HCT116 (cell line): ENCODE data around the gene POPDC3. TPM values are rescaled to one million over a fixed set of nuclear protein-coding genes. Genes with fewer than 3 reads are reported as not detected.

Experiments used
- ATAC-seq: fragments of 200-7000 bp; cut with Tn5 transposase; 2 replicates; pipeline ENCODE4 v1.9.1; 2020; ENCODE audit warnings: mild to moderate bottlenecking, moderate library complexity
- BruUV-seq: library from RNA; stranded (reverse); fragments of 400-500 nt; replicated peaks from 2 replicates; lab custom pipeline; 2021; lab: Mats Ljungman, UMichigan
- CTCF ChIA-PET: fragments of 300-600 bp; sonication (Branson Sonifier 250); formaldehyde crosslinking; loops from one replicate; lab custom pipeline; 2021; ENCODE audit warnings: antibody characterized with exemption; lab: Charles Lee
- POLR2A ChIA-PET: fragments of 300-600, 350-600 bp; sonication (Branson Sonifier 250); formaldehyde crosslinking; loops from one replicate; lab custom pipeline; 2021; ENCODE audit warnings: antibody characterized with exemption; lab: Charles Lee
- RAD21 ChIA-PET, 2 experiments: fragments of 300-600 bp; sonication (Branson Sonifier 250); formaldehyde crosslinking; loops; one replicate each; lab custom pipeline; 2023; ENCODE audit warnings: low total read pairs in 2 of 2; ENCODE audit not compliant: uncharacterized antibody in 2 of 2, unreplicated experiment in 2 of 2, low non-redundant PET in 1 of 2; lab: Charles Lee
- DNase-seq: peaks from one replicate; pipeline ENCODE4 v3.0.0-alpha.2; 2010; ENCODE audit warnings: low read depth, low spot score
- H2AFZ ChIP-seq: fragments of 200-600 bp; shearing (Covaris generic), sonication (generic); 2 replicates; pipeline ENCODE4 v1.6.1; 2017; ENCODE audit warnings: low read depth, mixed run types, mixed read lengths, antibody characterized with exemption, low read length; ENCODE audit not compliant: poor library complexity, severe bottlenecking
- H3K27ac ChIP-seq: 2 replicates; pipeline ENCODE4 v1.5.1; 2012; ENCODE audit warnings: low read depth, low read length
- H3K27me3 ChIP-seq: fragments of 200-600 bp; sonication (generic); 2 replicates; pipeline ENCODE4 v1.6.1; 2016; ENCODE audit warnings: mixed run types, low read length, mixed read lengths; ENCODE audit not compliant: insufficient read depth
- H3K36me3 ChIP-seq, 2 experiments: fragments of 200-500 bp in 1 of 2; fragments of 200-600 bp in 1 of 2; sonication (Bioruptor generic) in 1 of 2; sonication (generic) in 1 of 2; 2 replicates each; pipeline versions ENCODE4 v1.5.1 to v1.6.1; 2014 to 2016; ENCODE audit warnings: low read length in 2 of 2, inconsistent platforms in 1 of 2, mixed read lengths in 1 of 2, mixed run types in 1 of 2; ENCODE audit not compliant: insufficient read depth in 2 of 2, control insufficient read depth in 1 of 2
- H3K4me1 ChIP-seq, 2 experiments: fragments of 200-600 bp in 1 of 2; sonication (generic) in 1 of 2; 2 replicates each; pipeline versions ENCODE4 v1.5.1 to v1.6.1; 2012 to 2017; ENCODE audit warnings: low read length in 2 of 2, inconsistent platforms in 1 of 2, mild to moderate bottlenecking in 1 of 2, mixed read lengths in 1 of 2, mixed run types in 1 of 2, moderate library complexity in 1 of 2; ENCODE audit not compliant: insufficient read depth in 2 of 2, control insufficient read depth in 1 of 2
- H3K4me2 ChIP-seq: fragments of 200-600 bp; sonication (generic); 2 replicates; pipeline ENCODE4 v1.6.1; 2017; ENCODE audit warnings: mixed run types, low read length, mixed read lengths
- H3K4me3 ChIP-seq, 2 experiments: fragments of 200-600 bp in 1 of 2; sonication (generic) in 1 of 2; replicated peaks in 1 of 2; 2 replicates each; pipeline ENCODE4 v1.5.1; 2011 to 2016; ENCODE audit warnings: low read length in 2 of 2, control low read depth in 1 of 2, low read depth in 1 of 2, mild to moderate bottlenecking in 1 of 2, mixed read lengths in 1 of 2, mixed run types in 1 of 2
- H3K79me2 ChIP-seq: fragments of 200-600 bp; sonication (generic); 2 replicates; pipeline ENCODE4 v1.6.1; 2017; ENCODE audit warnings: mild to moderate bottlenecking, mixed run types, low read length, moderate library complexity, mixed read lengths; ENCODE audit not compliant: insufficient read depth
- H3K9ac ChIP-seq: fragments of 200-600 bp; sonication (generic); 2 replicates; pipeline ENCODE4 v1.6.1; 2016; ENCODE audit warnings: low read length, mixed read lengths
- H3K9me2 ChIP-seq: fragments of 200-600 bp; sonication (generic), shearing (Covaris generic); 2 replicates; pipeline ENCODE4 v1.6.1; 2017; ENCODE audit warnings: mixed run types, mild to moderate bottlenecking, moderate library complexity; ENCODE audit not compliant: insufficient read depth
- H3K9me3 ChIP-seq, 2 experiments: fragments of 200-500 bp in 1 of 2; fragments of 200-600 bp in 1 of 2; sonication (Bioruptor generic) in 1 of 2; sonication (generic) in 1 of 2; 2 replicates each; pipeline ENCODE4 v1.6.1; 2014 to 2017; ENCODE audit warnings: low read length in 2 of 2, mixed read lengths in 2 of 2, inconsistent platforms in 1 of 2, low read depth in 1 of 2, mild to moderate bottlenecking in 1 of 2, mixed run types in 1 of 2, moderate library complexity in 1 of 2; ENCODE audit not compliant: control insufficient read depth in 1 of 2, insufficient read depth in 1 of 2
- H4K20me1 ChIP-seq: fragments of 200-600 bp; sonication (generic), shearing (Covaris generic); 2 replicates; pipeline ENCODE4 v1.6.1; 2017; ENCODE audit warnings: mixed run types, mild to moderate bottlenecking, moderate library complexity; ENCODE audit not compliant: insufficient read depth
- CBX3 ChIP-seq: IDR thresholded peaks from 2 replicates; pipeline ENCODE4 v1.6.1; 2012; ENCODE audit warnings: low read depth
- CEBPB ChIP-seq: IDR thresholded peaks from 2 replicates; pipeline ENCODE4 v1.6.1; 2012; ENCODE audit warnings: low read depth
- ELF1 ChIP-seq: IDR thresholded peaks from 2 replicates; pipeline ENCODE4 v1.6.1; 2012; ENCODE audit warnings: low read depth, borderline replicate concordance
- EZH2 ChIP-seq: fragments of 200-600 bp; sonication (generic); IDR thresholded peaks from 2 replicates; pipeline ENCODE4 v1.6.1; 2017; ENCODE audit warnings: antibody characterized with exemption, mixed run types
- EZH2phosphoT487 ChIP-seq: fragments of 200-600 bp; IDR thresholded peaks from 2 replicates; pipeline ENCODE4 v1.6.1; 2018; ENCODE audit warnings: antibody characterized with exemption, borderline replicate concordance
- FOSL1 ChIP-seq: IDR thresholded peaks from 2 replicates; pipeline ENCODE4 v1.6.1; 2012; ENCODE audit warnings: low read depth
- JUND ChIP-seq: IDR thresholded peaks from 2 replicates; pipeline ENCODE4 v1.6.1; 2012
- POLR2A ChIP-seq: IDR thresholded peaks from 2 replicates; pipeline ENCODE4 v1.7.0; 2011; ENCODE audit warnings: borderline replicate concordance; ENCODE audit not compliant: insufficient read depth, insufficient read length; ENCODE audit errors: extremely low read depth
- POLR2AphosphoS5 ChIP-seq: IDR thresholded peaks from 2 replicates; pipeline ENCODE4 v1.6.1; 2011; ENCODE audit warnings: mild to moderate bottlenecking, low read depth, low read length, moderate library complexity
- RAD21 ChIP-seq: IDR thresholded peaks from 2 replicates; pipeline ENCODE4 v1.6.1; 2012; ENCODE audit warnings: low read depth, mild to moderate bottlenecking
- SIN3A ChIP-seq: IDR thresholded peaks from 2 replicates; pipeline ENCODE4 v1.6.1; 2012; ENCODE audit warnings: low read depth
- SP1 ChIP-seq: IDR thresholded peaks from 2 replicates; pipeline ENCODE4 v1.6.1; 2012; ENCODE audit warnings: low read depth
- SRF ChIP-seq: IDR thresholded peaks from 2 replicates; pipeline ENCODE4 v1.6.1; 2012; ENCODE audit warnings: low read depth
- TCF7L2 ChIP-seq: IDR thresholded peaks from 2 replicates; pipeline ENCODE4 v1.7.0; 2011; ENCODE audit warnings: borderline replicate concordance, inconsistent platforms; ENCODE audit not compliant: insufficient read depth, insufficient read length; ENCODE audit errors: extremely low read depth
- ZNF274 ChIP-seq: fragments of 200-500 bp; sonication (Bioruptor generic); IDR thresholded peaks from 2 replicates; pipeline ENCODE4 v1.6.1; 2014; ENCODE audit warnings: mild to moderate bottlenecking, low read depth, low read length, inconsistent platforms
- intact Hi-C: fragments of 100-400 bp; cut with micrococcal nuclease; formaldehyde crosslinking; loops from 2 replicates; pipeline ENCODE4 v1.10.0; 2022
- total RNA-seq: library from RNA; stranded (reverse); gene quantifications from one replicate; pipeline ENCODE4 v1.2.1, GENCODE V29; 2021; ENCODE audit not compliant: unreplicated experiment
- TF ChIP-seq, protein P1 (sequence below): IDR thresholded peaks from 2 replicates; pipeline ENCODE4 v1.6.1; 2012
- TF ChIP-seq, protein P2 (sequence below): IDR thresholded peaks from 2 replicates; pipeline ENCODE4 v1.6.1; 2011; ENCODE audit warnings: mild to moderate bottlenecking, low read length, moderate library complexity; ENCODE audit not compliant: insufficient replicate concordance; ENCODE audit errors: extremely low read depth
- TF ChIP-seq, protein P3 (sequence below): IDR thresholded peaks from 2 replicates; pipeline ENCODE4 v1.6.1; 2012

The POPDC3 gene
- total RNA-seq, 1 experiment from 2014 or later, result 10.1 TPM

DNA sequence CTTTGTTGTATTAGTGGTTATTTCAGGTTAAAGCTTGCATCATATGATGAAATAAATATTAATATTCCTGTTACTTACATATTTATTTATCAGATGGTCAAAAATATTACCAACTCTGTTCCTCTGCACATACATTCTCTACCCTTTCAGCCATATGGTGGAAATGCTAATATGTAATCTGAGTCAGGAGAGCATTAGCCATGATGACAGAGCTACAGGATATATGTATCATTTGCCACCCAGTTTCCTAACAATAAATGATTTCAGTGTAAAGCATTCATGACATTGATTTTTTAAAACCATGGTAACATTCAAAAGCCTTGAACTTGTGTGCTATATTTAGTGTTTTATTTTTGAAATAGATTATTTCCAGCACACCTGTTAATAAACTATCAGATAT, 16.6 kb downstream of the POPDC3 start:
- BruUV-seq, result no TSS peak
- TF ChIP-seq, protein P1, sequence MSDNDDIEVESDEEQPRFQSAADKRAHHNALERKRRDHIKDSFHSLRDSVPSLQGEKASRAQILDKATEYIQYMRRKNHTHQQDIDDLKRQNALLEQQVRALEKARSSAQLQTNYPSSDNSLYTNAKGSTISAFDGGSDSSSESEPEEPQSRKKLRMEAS, result no peak
- TF ChIP-seq ZNF274 (no peak), RAD21 (no peak), CBX3 (no peak), TCF7L2 (no peak), SRF (no peak), FOSL1 (no peak), EZH2phosphoT487 (no peak), CEBPB (no peak), JUND (no peak), SP1 (no peak), POLR2AphosphoS5 (no peak)
- intact Hi-C loops, result no loop called here
- Histone ChIP-seq H2AFZ (no peak overlapping the region), H4K20me1 (no peaks in the 10 kb centered on the region), H3K79me2 (no peaks in the 10 kb centered on the region), H3K36me3 (no peaks in the 10 kb centered on the region), H3K9me2 (no peaks in the 10 kb centered on the region), H3K9ac (no peak overlapping the region), H3K27ac (no peak overlapping the region), H3K4me1 (no peaks in the 10 kb centered on the region), H3K9me3 (no peaks in the 10 kb centered on the region), H3K4me3 (no peak overlapping the region), H3K4me2 (no peak overlapping the region), H3K27me3 (no peaks in the 10 kb centered on the region)
- DNase-seq (no peak), ATAC-seq (no peak)
- ChIA-PET RAD21 (no interaction called here), POLR2A (no interaction called here), CTCF (no interaction called here)

DNA sequence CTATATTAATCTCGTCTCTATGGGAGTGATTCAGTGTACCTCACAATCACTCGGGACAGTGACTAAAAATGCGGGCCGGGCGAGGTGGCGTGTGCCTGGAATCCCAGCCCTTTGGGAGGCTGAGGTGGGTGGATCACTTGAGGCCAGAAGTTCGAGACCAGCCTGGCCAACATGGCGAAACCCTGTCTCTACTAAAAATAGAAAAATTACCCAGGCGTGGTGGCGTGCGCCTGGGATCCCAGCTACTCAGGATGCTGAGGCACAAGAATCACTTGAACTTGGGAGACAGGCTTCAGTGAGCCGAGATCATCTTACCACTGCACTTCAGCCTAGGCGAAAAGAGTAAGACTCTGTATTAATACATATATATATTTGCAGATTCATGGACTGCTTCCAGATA, 17.4 kb downstream of the POPDC3 start:
- no peak overlapping the region for H3K9ac ChIP-seq
- TF ChIP-seq, protein P2, sequence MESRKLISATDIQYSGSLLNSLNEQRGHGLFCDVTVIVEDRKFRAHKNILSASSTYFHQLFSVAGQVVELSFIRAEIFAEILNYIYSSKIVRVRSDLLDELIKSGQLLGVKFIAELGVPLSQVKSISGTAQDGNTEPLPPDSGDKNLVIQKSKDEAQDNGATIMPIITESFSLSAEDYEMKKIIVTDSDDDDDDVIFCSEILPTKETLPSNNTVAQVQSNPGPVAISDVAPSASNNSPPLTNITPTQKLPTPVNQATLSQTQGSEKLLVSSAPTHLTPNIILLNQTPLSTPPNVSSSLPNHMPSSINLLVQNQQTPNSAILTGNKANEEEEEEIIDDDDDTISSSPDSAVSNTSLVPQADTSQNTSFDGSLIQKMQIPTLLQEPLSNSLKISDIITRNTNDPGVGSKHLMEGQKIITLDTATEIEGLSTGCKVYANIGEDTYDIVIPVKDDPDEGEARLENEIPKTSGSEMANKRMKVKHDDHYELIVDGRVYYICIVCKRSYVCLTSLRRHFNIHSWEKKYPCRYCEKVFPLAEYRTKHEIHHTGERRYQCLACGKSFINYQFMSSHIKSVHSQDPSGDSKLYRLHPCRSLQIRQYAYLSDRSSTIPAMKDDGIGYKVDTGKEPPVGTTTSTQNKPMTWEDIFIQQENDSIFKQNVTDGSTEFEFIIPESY, result no peak
- TF ChIP-seq POLR2AphosphoS5 (no peak), POLR2A (no peak), TCF7L2 (no peak), RAD21 (no peak), CEBPB (no peak), SRF (no peak), CBX3 (no peak), JUND (no peak), SP1 (no peak), ELF1 (no peak), EZH2 (no peak), EZH2phosphoT487 (no peak), SIN3A (no peak), FOSL1 (no peak)
- TF ChIP-seq, protein P3, sequence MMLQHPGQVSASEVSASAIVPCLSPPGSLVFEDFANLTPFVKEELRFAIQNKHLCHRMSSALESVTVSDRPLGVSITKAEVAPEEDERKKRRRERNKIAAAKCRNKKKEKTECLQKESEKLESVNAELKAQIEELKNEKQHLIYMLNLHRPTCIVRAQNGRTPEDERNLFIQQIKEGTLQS, result no peak
- TF ChIP-seq, protein P1, result no peak
- no peaks in the 10 kb centered on the region for H3K36me3 ChIP-seq
- no peak overlapping the region for H2AFZ ChIP-seq
- no peaks in the 10 kb centered on the region for H4K20me1 ChIP-seq
- no peak for DNase-seq
- no peak overlapping the region for H3K4me2 ChIP-seq
- H3K9me3 ChIP-seq, result no peaks in the 10 kb centered on the region
- H3K9me2 ChIP-seq, result no peaks in the 10 kb centered on the region
- H3K27me3 ChIP-seq, result no peaks in the 10 kb centered on the region
- no peaks in the 10 kb centered on the region for H3K4me1 ChIP-seq
- H3K79me2 ChIP-seq, result no peaks in the 10 kb centered on the region
- ChIA-PET RAD21 (no interaction called here), CTCF (no interaction called here), POLR2A (no interaction called here)
- no peak overlapping the region for H3K27ac ChIP-seq
- intact Hi-C loops, result no loop called here
- no TSS peak for BruUV-seq
- no peak overlapping the region for H3K4me3 ChIP-seq
- no peak for ATAC-seq
